Activated naive CD8-positive, alpha-beta T cell treated with anti-CD3 and anti-CD28 coated beads for 36 hours (primary cell): Measurements from ENCODE around the gene TSPAN9. TPM values are rescaled to one million over a fixed set of nuclear protein-coding genes. Genes with fewer than 3 reads are reported as not detected.

Experiments
- DNase-seq: peaks from one replicate; pipeline ENCODE4 v3.0.0; 2021
- H3K27ac Mint-ChIP-seq: one replicate; pipeline ENCODE4 v1.8.0; 2022; ENCODE audit warnings: mild to moderate bottlenecking, moderate library complexity, mixed read lengths
- H3K27me3 Mint-ChIP-seq: one replicate; pipeline ENCODE4 v1.8.0; 2022; ENCODE audit warnings: mild to moderate bottlenecking, mixed read lengths
- H3K36me3 Mint-ChIP-seq: one replicate; pipeline ENCODE4 v1.8.0; 2021; ENCODE audit warnings: mild to moderate bottlenecking, mixed read lengths
- H3K4me1 Mint-ChIP-seq: one replicate; pipeline ENCODE4 v1.8.0; 2021; ENCODE audit warnings: mixed read lengths
- H3K4me3 Mint-ChIP-seq: one replicate; pipeline ENCODE4 v1.8.0; 2022; ENCODE audit warnings: mild to moderate bottlenecking, moderate library complexity, mixed read lengths
- H3K9me3 Mint-ChIP-seq: one replicate; pipeline ENCODE4 v1.8.0; 2022; ENCODE audit warnings: mixed read lengths
- total RNA-seq, 2 experiments: library from RNA; stranded (reverse); gene quantifications; one replicate each; pipeline ENCODE4 v1.2.3, GENCODE V29; 2021

TSPAN9 gene
- total RNA-seq, 2 experiments from 2014 or later: 0.24 to 0.31 TPM

DNA sequence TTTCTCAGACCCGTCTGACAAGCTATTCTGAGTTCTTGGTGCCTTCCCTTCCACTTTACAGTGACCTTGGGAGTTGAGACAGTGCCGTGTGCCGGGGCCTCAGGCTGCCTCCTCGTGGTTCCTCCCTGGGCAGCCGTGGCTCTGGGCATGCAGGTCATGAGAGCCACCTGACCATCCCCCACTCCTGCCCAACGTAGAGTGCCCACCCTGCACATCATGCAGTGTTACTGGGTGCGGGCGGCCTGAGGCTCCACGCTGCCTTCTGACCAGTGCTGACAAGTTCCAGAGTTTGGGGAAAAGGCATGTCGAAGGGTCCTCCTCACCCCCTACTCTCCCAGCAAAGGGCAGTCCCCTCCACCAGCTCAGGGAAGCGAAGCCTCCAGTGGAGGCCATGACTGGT, 190.5 kb downstream of the TSPAN9 start:
- H3K36me3 Mint-ChIP-seq: no peaks in the 10 kb centered on the region
- H3K27ac Mint-ChIP-seq: no peak overlapping the region
- peaks cover 12% of the 10 kb centered on the region for H3K27me3 Mint-ChIP-seq
- H3K9me3 Mint-ChIP-seq: no peaks in the 10 kb centered on the region
- no peak for DNase-seq
- no peaks in the 10 kb centered on the region for H3K4me1 Mint-ChIP-seq
- H3K4me3 Mint-ChIP-seq: no peak overlapping the region

DNA sequence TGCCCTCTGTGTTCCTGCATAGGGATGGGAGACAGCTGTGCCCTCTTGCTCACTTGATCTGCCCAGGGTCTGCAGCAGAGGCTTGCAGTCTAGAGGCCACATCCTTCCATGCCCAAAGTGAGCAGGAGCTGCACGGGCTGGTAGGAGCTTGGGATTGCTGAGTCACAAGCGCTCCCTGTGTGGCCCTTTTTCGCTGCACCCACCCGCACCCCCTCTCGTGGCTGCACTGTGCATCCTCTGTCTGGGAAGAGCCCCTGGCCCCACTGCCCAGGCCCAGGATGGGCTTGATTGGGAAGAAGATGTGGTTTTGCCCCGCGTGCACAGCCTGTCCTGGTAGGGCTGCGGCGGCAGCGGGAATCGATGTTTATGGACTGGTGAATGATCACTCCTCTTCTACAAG, 192.4 kb downstream of the TSPAN9 start:
- H3K4me1 Mint-ChIP-seq: peaks cover under 1% of the 10 kb centered on the region

DNA sequence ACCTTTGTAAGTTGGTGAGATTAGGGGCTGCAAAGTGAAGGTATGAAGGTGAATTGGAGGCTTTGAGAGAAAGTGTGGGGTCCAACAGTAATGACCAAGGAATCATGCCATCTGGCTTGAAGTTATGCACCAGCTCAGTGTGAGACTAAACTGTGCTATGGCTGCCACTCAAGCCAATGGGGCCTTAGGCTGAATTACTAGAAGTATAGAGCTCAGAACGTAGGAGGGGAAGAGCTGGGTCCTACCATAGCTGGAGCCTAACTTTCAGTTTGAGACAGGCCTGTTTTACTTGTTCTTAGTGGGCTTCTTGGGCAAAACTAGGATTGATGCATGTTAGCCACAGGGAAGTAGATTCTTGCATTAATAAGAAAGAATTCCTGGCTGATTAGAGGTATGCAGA, 194.0 kb downstream of the TSPAN9 start:
- Mint-ChIP-seq H3K4me1 (peaks cover 5% of the 10 kb centered on the region), H3K36me3 (no peaks in the 10 kb centered on the region), H3K27me3 (peaks cover 26% of the 10 kb centered on the region), H3K4me3 (no peak overlapping the region), H3K9me3 (no peaks in the 10 kb centered on the region), H3K27ac (no peak overlapping the region)
- DNase-seq: no peak

More for the DNA sequence above, 192.4 kb downstream of the TSPAN9 start:
- peaks cover 16% of the 10 kb centered on the region for H3K27me3 Mint-ChIP-seq
- H3K9me3 Mint-ChIP-seq: no peaks in the 10 kb centered on the region
- no peak overlapping the region for H3K4me3 Mint-ChIP-seq
- no peaks in the 10 kb centered on the region for H3K36me3 Mint-ChIP-seq
- H3K27ac Mint-ChIP-seq: no peak overlapping the region
- DNase-seq: no peak

DNA sequence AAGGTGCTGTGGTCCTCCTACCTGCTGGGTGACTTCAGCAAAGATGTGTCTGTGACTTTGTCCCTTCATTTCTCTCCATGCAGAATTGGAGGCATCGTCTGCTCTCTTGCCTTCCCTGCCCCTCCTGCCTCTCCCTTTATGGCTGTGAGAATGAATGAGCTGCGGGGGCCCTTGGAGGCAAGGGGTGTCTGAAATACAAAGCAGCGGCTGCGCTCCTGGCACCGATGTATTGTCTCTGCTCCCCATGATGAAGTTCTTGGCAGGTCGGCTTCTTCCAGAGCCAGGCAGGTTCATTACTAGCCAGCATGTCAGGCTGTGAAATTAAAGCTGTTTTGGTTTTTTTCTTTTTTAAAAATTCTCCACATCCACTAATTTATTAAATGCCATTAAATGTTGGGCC, 194.5 kb downstream of the TSPAN9 start:
- Mint-ChIP-seq H3K36me3 (no peaks in the 10 kb centered on the region), H3K4me1 (peaks cover 5% of the 10 kb centered on the region), H3K4me3 (no peak overlapping the region), H3K27me3 (peaks cover 28% of the 10 kb centered on the region), H3K27ac (no peak overlapping the region), H3K9me3 (no peaks in the 10 kb centered on the region)
- DNase-seq: no peak

DNA sequence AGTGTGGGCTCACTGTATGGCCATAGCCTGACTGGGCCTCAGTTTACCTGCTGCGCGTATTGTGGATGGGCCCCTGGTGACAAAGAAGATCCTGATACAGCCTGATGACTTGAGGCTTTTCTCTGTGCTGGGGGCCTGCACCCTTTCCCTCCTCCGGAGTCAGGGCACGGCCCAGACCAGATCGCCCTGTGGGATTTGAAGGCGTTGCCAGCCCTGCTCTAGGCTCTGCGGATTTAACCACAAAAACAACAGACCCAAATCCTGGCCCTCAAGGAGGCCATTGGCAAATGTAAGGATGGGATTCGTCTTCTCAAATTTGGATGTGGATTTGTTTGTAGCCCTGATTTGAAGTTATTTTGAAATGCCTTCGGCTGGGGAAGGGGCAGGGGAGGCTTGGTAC, 195.8 kb downstream of the TSPAN9 start:
- Mint-ChIP-seq H3K27me3 (peaks cover 37% of the 10 kb centered on the region), H3K4me1 (peaks cover 5% of the 10 kb centered on the region), H3K9me3 (no peaks in the 10 kb centered on the region), H3K27ac (no peak overlapping the region), H3K36me3 (no peaks in the 10 kb centered on the region), H3K4me3 (no peak overlapping the region)
- no peak for DNase-seq

DNA sequence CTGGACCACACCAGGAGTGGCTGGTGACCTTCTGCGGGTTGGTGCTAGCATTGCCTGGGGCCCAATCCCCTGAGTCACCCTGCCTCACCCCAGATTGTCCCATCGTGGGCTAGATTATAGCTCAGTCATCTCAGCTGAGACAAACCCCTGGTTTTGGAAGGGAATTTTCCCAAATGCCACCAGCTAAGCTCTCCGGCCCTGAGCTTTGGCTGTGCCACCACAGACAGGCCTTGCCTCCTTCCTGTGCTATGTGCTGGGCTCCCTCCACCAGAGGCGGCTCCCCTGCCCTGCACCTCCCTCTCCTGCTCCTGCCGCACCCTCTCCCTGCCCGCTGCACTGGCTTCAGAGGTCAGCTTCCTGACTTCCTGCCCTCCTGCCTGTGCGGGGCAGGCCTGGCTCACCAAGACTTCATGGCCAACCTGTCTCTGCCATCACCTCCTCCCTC, 196.3 kb downstream of the TSPAN9 start:
- H3K27me3 Mint-ChIP-seq: peaks cover 37% of the 10 kb centered on the region
- no peak for DNase-seq
- H3K9me3 Mint-ChIP-seq: no peaks in the 10 kb centered on the region
- H3K27ac Mint-ChIP-seq: no peak overlapping the region
- no peaks in the 10 kb centered on the region for H3K36me3 Mint-ChIP-seq
- H3K4me1 Mint-ChIP-seq: peaks cover 5% of the 10 kb centered on the region
- H3K4me3 Mint-ChIP-seq: no peak overlapping the region

DNA sequence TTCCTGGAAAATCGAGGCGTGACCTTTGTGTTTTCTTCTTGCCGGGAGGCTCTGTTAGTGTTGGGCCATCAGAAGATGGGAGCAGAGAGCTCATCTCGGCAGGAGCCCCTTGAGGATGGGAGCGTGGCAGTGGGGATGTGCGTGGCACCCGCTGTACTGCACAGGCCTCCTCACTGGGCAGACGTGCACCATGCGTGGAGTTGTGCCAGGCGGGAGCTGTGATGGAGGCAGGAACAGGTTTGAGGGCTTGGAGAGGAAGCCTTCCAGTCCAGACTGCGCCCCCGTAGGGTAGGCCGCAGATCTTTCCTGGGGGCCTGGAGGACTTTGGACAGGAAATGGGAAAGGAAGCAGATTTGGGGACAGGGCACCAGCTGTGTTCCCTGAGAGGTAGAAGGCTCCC, 197.5 kb downstream of the TSPAN9 start:
- no peak for DNase-seq
- Mint-ChIP-seq H3K4me3 (no peak overlapping the region), H3K27me3 (peaks cover 39% of the 10 kb centered on the region), H3K4me1 (peaks cover 6% of the 10 kb centered on the region), H3K9me3 (no peaks in the 10 kb centered on the region), H3K27ac (no peak overlapping the region), H3K36me3 (no peaks in the 10 kb centered on the region)

DNA sequence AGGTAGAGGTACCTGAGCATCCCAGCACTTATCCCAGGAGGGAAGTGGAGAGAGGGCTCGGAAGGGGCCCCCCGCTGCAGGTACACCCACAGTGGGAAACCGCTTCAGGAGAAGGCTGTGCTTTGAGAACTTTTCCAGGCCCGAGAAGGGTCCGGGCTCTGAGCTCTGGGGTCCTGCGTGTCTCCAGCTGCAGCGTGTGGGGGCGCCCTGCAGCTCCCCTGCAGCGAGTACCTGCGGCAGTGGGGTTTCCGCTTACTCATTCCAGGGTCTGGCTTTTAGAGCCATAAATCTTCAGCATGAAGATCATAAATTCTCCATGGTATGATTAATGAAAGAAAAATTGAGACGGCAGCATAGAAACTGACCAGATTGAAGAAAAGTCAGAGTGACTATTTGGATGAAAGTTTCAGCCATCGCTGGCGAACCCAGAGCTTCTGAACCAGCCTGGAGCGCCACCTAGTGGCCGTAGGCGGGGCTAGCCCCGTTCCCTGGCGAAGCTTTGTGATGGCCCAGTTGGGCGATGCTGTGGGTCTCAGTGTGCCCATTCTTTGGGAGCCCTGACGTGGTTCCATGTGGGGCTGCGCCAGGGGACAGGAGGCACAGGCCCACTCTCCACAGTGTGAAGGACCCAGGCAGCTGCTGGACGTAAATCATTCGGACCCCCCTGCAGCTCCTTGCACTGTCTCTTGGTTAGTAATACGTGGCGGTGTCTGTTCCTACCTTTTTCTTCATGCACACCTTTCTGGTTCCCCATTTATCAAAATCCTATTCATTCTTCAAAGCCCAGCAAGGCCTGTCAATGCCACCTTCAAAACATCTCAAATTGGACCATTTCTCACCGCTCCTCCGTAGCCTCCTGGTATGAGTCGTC, 198.2 kb downstream of the TSPAN9 start:
- Mint-ChIP-seq H3K36me3 (no peaks in the 10 kb centered on the region), H3K27ac (no peak overlapping the region), H3K9me3 (no peaks in the 10 kb centered on the region), H3K27me3 (peaks cover 39% of the 10 kb centered on the region), H3K4me1 (peaks cover 9% of the 10 kb centered on the region), H3K4me3 (no peak overlapping the region)
- DNase-seq: peak; percentile 65

DNA sequence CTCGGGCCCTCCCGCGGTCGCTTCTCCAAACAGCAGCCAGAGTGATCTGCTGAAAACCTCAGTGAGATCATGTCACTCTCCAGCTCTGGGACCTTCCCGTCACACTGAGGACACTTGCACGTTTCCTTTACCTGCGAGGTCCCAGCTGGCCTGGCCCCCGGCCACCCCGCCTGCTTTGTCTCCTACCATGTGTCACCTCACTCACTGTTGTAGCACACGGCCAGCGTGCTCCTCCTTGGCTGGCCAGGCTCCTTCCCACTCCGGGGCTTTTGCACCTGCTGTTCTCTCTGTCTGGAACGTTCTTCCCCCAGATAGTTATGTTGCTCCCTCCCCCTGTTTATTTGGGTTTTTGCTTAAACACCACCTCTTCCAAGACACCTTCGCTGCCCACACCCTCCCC, 199.0 kb downstream of the TSPAN9 start:
- no peak for DNase-seq
- H3K9me3 Mint-ChIP-seq: no peaks in the 10 kb centered on the region
- H3K27me3 Mint-ChIP-seq: peaks cover 34% of the 10 kb centered on the region
- no peak overlapping the region for H3K27ac Mint-ChIP-seq
- peaks cover 9% of the 10 kb centered on the region for H3K4me1 Mint-ChIP-seq
- H3K36me3 Mint-ChIP-seq: no peaks in the 10 kb centered on the region
- H3K4me3 Mint-ChIP-seq: no peak overlapping the region

DNA sequence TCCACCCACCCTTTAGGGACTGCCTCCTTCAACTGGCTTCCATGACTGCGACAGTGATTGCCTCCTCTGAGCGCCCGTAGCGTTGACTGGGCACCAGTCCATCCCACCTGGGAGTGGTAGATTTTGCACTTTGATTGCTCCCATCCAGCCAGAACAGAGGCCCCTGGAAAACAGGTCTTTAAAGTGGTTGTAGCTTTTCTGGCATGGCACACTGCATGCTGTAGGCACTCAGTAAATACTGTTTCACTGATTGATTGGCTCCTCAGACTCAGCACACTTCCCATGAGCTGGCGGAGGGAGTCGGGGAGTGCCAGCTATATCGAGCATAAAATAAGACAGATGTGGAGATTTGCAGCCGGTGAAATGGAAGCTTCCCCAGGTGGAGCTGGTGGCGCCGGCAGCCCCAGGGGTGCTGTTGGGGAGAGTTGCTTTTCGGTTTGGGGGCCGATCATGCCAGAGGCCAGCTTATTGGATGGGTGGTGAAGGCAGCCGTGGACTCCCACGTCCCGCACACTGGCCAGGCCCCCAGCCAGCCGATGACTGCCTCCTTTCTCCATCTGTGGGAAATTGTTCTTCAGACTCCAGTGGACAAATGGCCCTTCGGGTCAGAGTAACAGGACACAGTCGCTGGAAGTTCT, 200.2 kb downstream of the TSPAN9 start:
- DNase-seq: no peak
- H3K36me3 Mint-ChIP-seq: no peaks in the 10 kb centered on the region
- no peak overlapping the region for H3K27ac Mint-ChIP-seq
- peaks cover 9% of the 10 kb centered on the region for H3K4me1 Mint-ChIP-seq
- H3K27me3 Mint-ChIP-seq: peaks cover 34% of the 10 kb centered on the region
- no peak overlapping the region for H3K4me3 Mint-ChIP-seq
- no peaks in the 10 kb centered on the region for H3K9me3 Mint-ChIP-seq

DNA sequence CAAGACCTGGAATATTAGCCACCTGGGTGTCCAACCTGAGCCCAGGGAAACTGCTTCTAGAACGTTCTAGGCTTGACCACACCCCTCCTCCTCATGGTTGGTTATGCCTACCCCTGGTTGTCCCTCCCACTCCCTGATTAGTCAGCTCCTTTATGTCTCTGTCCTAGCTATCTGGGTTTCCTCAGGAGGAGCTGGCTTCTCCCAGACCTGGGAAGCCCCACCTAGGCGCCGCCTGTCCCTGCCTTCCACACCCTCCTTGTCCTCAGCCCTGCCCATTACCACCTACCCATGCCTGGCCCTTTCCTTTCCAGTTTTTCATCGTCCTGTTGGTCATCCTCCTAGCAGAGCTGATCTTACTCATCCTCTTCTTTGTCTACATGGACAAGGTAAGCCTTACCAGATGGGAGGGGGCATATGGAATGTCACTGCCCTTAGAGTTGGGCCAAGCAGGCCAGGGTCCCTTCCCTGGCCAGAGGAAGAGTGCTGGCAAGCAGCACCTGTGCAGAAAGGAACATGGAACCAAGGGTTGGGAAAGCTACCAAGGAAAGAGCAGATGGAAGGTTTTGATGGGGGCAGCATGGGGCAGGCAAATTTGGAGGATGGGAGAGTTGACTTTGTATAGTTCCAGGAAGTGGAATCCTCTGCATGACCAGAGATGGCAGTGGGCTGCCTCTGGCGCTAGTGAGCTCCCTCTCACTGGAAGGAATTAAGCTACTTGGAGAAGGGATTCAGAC, 201.7 kb downstream of the TSPAN9 start:
- H3K4me1 Mint-ChIP-seq: peaks cover 9% of the 10 kb centered on the region
- DNase-seq: no peak

DNA sequence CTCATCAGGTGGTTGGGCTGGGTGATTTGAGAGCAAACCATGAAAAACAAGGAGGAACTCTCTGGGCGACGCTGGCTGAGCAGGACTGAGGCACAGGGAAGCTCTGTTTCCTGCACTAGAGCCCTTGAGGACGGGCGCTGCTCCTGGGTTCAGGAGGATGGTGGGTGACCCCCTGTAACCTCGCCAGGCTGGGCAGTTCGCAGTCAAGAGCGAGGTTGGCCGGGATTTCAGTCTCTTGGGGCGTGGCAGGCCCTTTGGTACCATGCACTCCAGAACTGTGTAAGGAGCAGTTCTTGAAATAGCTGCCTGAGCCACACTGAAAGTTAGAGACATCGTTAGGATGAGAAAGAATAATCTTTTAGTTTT, 202.2 kb downstream of the TSPAN9 start:
- no peak for DNase-seq
- H3K36me3 Mint-ChIP-seq: no peaks in the 10 kb centered on the region
- no peak overlapping the region for H3K4me3 Mint-ChIP-seq
- H3K9me3 Mint-ChIP-seq: no peaks in the 10 kb centered on the region
- H3K27ac Mint-ChIP-seq: no peak overlapping the region
- peaks cover 30% of the 10 kb centered on the region for H3K27me3 Mint-ChIP-seq
- peaks cover 9% of the 10 kb centered on the region for H3K4me1 Mint-ChIP-seq

More for the DNA sequence above, 201.7 kb downstream of the TSPAN9 start:
- H3K27me3 Mint-ChIP-seq: peaks cover 34% of the 10 kb centered on the region
- no peak overlapping the region for H3K27ac Mint-ChIP-seq
- H3K4me3 Mint-ChIP-seq: no peak overlapping the region
- no peaks in the 10 kb centered on the region for H3K9me3 Mint-ChIP-seq
- no peaks in the 10 kb centered on the region for H3K36me3 Mint-ChIP-seq

DNA sequence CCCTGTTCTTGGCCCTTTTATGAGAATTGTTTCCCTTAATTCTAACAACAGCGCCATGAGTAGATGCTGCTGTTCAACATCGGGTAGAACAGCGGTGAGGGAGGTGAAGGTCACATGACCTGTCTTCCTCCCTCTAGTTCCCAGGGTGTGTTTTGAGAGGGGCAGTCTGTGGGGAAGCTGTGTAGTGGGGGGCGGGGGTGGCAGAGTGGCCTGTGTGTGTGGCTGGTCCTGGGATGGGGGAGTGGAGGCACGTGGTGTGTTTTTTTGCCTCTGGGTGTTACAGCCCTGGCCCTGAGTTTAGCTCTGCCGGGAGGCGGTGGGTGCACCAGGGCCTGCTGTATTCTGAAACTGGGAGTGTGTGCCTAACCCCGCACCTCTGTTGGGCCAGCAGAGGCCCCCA, 202.7 kb downstream of the TSPAN9 start:
- peaks cover 7% of the 10 kb centered on the region for H3K4me1 Mint-ChIP-seq
- no peaks in the 10 kb centered on the region for H3K36me3 Mint-ChIP-seq
- DNase-seq: no peak
- H3K4me3 Mint-ChIP-seq: no peak overlapping the region
- H3K9me3 Mint-ChIP-seq: no peaks in the 10 kb centered on the region
- H3K27me3 Mint-ChIP-seq: peaks cover 28% of the 10 kb centered on the region
- H3K27ac Mint-ChIP-seq: no peak overlapping the region

DNA sequence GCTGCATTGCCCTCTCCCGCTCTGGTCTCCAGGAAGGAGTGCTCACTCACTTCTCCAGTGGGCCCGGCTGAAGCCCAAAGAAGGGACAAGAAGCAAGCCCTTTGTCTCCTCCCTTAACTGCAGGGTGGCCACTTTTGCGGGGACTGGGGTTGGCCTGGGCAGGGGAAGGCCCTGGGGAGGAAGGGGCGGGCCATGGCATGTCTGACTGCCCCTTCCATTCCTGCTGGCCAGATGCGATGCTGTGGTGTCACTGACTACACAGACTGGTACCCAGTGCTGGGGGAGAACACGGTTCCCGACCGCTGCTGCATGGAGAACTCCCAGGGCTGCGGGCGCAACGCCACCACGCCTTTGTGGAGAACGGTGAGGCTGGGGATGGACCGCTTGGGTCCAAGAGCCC, 203.8 kb downstream of the TSPAN9 start:
- Mint-ChIP-seq H3K27ac (no peak overlapping the region), H3K4me1 (peaks cover 4% of the 10 kb centered on the region), H3K27me3 (peaks cover 21% of the 10 kb centered on the region), H3K9me3 (no peaks in the 10 kb centered on the region), H3K36me3 (no peaks in the 10 kb centered on the region), H3K4me3 (no peak overlapping the region)
- no peak for DNase-seq

DNA sequence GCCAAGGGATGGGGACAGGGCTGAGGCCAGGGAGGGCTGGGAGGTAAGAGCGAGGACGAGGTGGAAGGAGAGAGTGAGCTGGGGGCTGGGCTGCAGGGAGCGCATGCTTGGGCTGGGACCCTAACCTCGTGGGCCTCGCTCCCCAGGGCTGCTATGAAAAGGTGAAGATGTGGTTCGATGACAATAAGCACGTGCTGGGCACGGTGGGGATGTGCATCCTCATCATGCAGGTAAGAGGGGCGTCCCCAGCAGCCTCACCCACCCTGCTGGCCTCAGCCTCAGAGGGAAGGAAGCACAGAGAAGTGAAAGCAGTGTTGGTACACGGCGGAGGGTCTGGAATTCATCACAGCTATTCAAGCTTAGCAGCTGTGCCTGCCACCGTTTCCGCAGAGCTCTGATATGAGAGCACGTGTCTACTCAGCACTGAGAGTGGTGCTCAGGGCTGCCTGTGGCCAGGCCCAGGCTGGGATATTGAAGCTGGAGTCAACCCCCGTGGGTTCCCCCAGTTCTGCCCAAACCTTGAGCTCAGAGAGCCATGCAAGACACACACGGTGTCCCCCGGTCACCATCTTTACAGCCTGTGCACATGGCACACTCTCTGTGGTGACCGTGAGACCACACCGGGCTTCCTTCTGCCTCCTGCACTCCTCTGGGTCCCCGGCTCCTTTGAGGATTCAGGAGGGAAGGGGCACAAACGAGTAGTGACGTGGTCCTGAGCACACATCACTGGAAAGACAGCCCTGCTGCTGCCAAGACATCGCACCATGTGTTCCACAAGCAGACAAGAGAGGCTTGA, 204.6 kb downstream of the TSPAN9 start:
- Mint-ChIP-seq H3K9me3 (no peaks in the 10 kb centered on the region), H3K4me1 (peaks cover 4% of the 10 kb centered on the region), H3K27me3 (peaks cover 14% of the 10 kb centered on the region), H3K27ac (no peak overlapping the region), H3K4me3 (no peak overlapping the region), H3K36me3 (no peaks in the 10 kb centered on the region)
- DNase-seq: no peak
